ENCODE results near the gene RPL10. TPM values are rescaled to one million over a fixed set of nuclear protein-coding genes. Genes with fewer than 3 reads are reported as not detected.

Gene RPL10
- total RNA-seq, 1 donor from 2014 or later, result 1,850 TPM

DNA sequence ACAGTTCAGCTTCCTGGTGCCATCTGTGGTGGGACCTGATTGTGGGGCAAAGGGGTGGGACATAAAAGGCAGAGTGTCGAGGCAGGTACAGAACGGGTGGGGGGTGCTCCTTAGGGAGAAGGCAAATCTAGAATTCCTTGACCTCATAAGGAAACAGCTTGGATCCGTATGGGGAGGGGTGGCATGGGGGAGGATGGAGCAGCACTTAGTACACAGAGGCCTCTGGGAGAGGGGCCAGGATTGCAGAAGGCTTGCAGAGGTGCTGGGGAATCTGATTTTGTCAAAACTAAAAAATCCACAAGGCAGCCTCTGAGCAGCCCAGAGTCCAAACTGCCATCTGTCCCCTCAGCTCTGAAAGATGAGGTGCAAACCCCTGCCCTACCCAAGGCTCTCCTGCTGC lies 21.4 kb upstream of the RPL10 start:
- Histone ChIP-seq H3K4me3 (no peak overlapping the region), H3K36me3 (no peaks in the 10 kb centered on the region), H3K27me3 (ENCODE audit: low read depth) (no peaks in the 10 kb centered on the region), H3K27ac (replicated peaks) (peak overlapping the region; percentile 94), H3K9me3 (replicated peaks) (no peaks in the 10 kb centered on the region), H3K4me1 (peaks cover 46% of the 10 kb centered on the region)
- intact Hi-C loops (cut with micrococcal nuclease), result no loop called here
- no peak for DNase-seq
- TF ChIP-seq, protein P1, sequence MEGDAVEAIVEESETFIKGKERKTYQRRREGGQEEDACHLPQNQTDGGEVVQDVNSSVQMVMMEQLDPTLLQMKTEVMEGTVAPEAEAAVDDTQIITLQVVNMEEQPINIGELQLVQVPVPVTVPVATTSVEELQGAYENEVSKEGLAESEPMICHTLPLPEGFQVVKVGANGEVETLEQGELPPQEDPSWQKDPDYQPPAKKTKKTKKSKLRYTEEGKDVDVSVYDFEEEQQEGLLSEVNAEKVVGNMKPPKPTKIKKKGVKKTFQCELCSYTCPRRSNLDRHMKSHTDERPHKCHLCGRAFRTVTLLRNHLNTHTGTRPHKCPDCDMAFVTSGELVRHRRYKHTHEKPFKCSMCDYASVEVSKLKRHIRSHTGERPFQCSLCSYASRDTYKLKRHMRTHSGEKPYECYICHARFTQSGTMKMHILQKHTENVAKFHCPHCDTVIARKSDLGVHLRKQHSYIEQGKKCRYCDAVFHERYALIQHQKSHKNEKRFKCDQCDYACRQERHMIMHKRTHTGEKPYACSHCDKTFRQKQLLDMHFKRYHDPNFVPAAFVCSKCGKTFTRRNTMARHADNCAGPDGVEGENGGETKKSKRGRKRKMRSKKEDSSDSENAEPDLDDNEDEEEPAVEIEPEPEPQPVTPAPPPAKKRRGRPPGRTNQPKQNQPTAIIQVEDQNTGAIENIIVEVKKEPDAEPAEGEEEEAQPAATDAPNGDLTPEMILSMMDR (IDR thresholded peaks at IDR 0.05; ENCODE audit: borderline replicate concordance), result no peak

DNA sequence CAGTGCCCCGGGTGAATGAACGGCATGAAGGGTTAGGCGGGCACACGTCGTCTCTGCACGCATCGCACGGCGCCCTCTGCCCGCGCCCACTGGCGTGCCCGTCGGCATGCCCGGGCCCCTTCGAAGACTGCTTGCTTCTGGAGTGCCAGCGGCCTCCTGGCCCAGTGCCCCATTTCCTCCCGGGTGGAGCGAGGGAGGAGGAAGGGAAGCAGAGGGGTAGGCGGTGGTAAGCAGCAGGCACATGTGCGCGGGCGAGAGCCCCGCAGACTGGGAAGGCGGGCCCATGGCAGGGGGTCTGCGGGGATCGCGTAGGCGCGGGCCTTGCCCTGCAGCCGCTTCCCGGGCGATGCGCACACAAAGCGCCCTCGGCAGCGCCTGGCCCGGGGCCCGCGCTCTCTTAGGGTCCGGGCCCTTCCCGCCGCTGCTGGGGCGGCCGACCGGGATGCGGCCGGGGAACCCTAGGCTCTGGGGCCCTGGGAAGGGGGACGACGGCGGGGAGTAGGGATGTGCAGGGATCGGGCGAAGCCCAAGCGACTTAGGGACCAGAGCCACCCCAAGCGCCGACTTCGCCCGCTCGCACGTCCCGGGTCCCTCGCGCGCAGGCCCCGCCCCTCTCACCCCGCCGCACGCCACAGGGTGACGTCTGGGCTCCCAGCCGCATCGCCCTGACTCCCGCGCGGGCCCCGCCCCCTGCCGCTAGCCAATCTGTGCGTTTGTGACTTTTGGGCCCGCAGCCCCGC lies 19.9 kb upstream of the RPL10 start:
- TF ChIP-seq, protein P1 (IDR thresholded peaks at IDR 0.05; ENCODE audit: borderline replicate concordance), result no peak
- peak overlapping the region; percentile 94 for H3K27ac ChIP-seq (replicated peaks)
- peaks cover 32% of the 10 kb centered on the region for H3K4me1 ChIP-seq
- H3K4me3 ChIP-seq, result peak overlapping the region; percentile 69
- no peaks in the 10 kb centered on the region for H3K9me3 ChIP-seq (replicated peaks)
- intact Hi-C loops (cut with micrococcal nuclease), result no loop called here
- DNase-seq, result peak; percentile 56
- H3K36me3 ChIP-seq, result no peaks in the 10 kb centered on the region
- H3K27me3 ChIP-seq (ENCODE audit: low read depth), result no peaks in the 10 kb centered on the region

DNA sequence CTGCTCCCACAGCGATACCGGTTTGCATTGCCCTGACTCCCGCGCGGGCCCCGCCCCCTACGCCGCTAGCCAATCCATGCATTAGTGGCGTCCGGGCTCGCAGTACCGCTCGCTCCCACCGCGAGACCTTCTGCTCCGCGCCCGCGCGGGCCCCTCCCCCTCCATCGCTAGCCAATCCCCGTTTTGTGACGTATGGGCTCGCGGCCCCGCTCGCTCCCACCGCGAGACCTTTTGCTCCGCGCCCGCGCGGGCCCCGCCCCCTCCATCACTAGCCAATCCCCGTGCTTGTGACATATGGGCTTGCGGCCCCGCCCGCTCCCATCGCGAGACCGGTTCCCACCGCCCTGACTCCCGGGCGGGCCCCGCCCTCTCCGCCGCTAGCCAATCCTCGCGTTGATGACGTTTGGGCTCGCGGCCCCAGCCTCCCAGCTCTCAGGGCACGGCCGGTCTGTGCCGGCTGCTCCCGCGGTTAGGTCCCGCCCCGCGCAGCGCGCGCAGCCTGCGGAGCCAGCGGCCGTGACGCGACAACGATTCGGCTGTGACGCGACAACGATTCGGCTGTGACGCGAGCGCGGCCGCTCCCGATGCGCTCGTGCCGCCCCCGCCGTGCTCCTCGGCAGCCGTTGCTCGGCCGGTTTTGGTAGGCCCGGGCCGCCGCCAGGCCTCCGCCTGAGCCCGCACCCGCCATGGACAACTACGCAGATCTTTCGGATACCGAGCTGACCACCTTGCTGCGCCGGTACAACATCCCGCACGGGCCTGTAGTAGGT lies 19.2 kb upstream of the RPL10 start, which contains the start of gene EMD:
Gene EMD (plus strand): TSS at position 497 of the 770 bp plus-strand sequence. CDS start 190 bp downstream, at position 687.
- Histone ChIP-seq H3K36me3 (no peaks in the 10 kb centered on the region), H3K9me3 (replicated peaks) (no peaks in the 10 kb centered on the region), H3K27me3 (ENCODE audit: low read depth) (no peaks in the 10 kb centered on the region), H3K4me3 (peak within 1 kb of the TSS; percentile 85), H3K27ac (replicated peaks) (peak within 1 kb of the TSS; percentile 95), H3K4me1 (peaks cover 28% of the 10 kb centered on the region)
- intact Hi-C loops (cut with micrococcal nuclease), result no loop called here
- peak; percentile 98 for DNase-seq
- TF ChIP-seq, protein P1 (IDR thresholded peaks at IDR 0.05; ENCODE audit: borderline replicate concordance), result no peak

DNA sequence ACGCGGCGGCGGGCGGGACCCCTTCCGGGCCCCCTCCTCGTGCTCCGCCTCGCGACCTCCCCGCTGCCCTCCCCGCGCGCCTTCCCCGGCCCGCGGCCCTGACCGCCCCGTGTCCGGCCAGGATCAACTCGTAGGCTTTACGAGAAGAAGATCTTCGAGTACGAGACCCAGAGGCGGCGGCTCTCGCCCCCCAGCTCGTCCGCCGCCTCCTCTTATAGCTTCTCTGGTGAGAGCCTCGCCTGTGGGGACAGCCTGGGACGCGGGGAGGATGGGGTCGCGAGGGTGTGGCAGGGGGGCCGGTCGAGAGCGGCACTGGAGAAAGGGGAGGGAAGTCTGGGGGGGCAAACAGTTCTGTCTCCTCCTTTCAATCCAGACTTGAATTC lies 18.6 kb upstream of the RPL10 start:
- Histone ChIP-seq H3K4me1 (peaks cover 30% of the 10 kb centered on the region), H3K27ac (replicated peaks) (peak overlapping the region; percentile 95), H3K27me3 (ENCODE audit: low read depth) (no peaks in the 10 kb centered on the region), H3K36me3 (no peaks in the 10 kb centered on the region), H3K9me3 (replicated peaks) (no peaks in the 10 kb centered on the region), H3K4me3 (peak overlapping the region; percentile 85)
- DNase-seq, result peak; percentile 19
- intact Hi-C loops (cut with micrococcal nuclease), result no loop called here
- TF ChIP-seq, protein P1 (IDR thresholded peaks at IDR 0.05; ENCODE audit: borderline replicate concordance), result no peak

DNA sequence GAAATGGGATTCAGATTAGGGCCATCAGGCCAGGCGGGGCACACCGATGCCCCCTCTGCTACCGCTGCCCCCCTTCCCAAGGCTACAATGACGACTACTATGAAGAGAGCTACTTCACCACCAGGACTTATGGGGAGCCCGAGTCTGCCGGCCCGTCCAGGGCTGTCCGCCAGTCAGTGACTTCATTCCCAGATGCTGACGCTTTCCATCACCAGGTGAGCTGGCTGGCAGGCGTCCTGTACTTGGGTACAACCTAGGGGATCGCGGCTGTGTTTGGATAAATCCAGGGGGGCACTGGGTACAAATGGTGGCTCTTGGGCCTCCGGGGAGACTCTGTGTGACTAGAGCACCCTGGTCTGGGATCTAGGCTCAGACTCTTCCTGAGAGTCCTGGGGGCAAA lies 18.0 kb upstream of the RPL10 start:
- TF ChIP-seq, protein P1 (IDR thresholded peaks at IDR 0.05; ENCODE audit: borderline replicate concordance), result no peak
- intact Hi-C loops (cut with micrococcal nuclease), result no loop called here
- no peak for DNase-seq
- no peaks in the 10 kb centered on the region for H3K27me3 ChIP-seq (ENCODE audit: low read depth)
- H3K27ac ChIP-seq (replicated peaks), result peak overlapping the region; percentile 95
- peaks cover 32% of the 10 kb centered on the region for H3K4me1 ChIP-seq
- no peaks in the 10 kb centered on the region for H3K9me3 ChIP-seq (replicated peaks)
- H3K4me3 ChIP-seq, result peak overlapping the region; percentile 85
- no peaks in the 10 kb centered on the region for H3K36me3 ChIP-seq
